HepG2 (cell line): ENCODE results near the gene HAS3. TPM values are rescaled to one million over a fixed set of nuclear protein-coding genes. Genes with fewer than 3 reads are reported as not detected.
A peak's percentile ranks its signal among the peaks of the same experiment; 100 is the strongest.

ENCODE experiments used
- CBX1 ChIP-seq: IDR thresholded peaks from one replicate; pipeline ENCODE4 v1.6.1; 2016; ENCODE audit warnings: antibody characterized with exemption, low read depth
- FOSL2 ChIP-seq: sonication (generic); formaldehyde crosslinking; IDR thresholded peaks from 2 replicates; pipeline ENCODE4 v1.4.0; 2020; ENCODE audit warnings: missing genetic modification reagents
- KLF13 ChIP-seq: sonication (generic); formaldehyde crosslinking; IDR thresholded peaks from 2 replicates; pipeline ENCODE4 v1.4.0; 2020; ENCODE audit warnings: mild to moderate bottlenecking, missing genetic modification reagents
- MAF1 ChIP-seq: sonication (generic); formaldehyde crosslinking; IDR thresholded peaks from 2 replicates; pipeline ENCODE4 v1.5.0; 2020; ENCODE audit warnings: missing genetic modification reagents, borderline replicate concordance
- PHF8 ChIP-seq: sonication (generic); formaldehyde crosslinking; IDR thresholded peaks from 2 replicates; pipeline ENCODE4 v1.5.0; 2020; ENCODE audit warnings: missing genetic modification reagents
- SMARCC2 ChIP-seq: fragments of 450-650 bp; IDR thresholded peaks from 2 replicates; pipeline ENCODE4 v1.6.1; 2017; ENCODE audit warnings: antibody characterized with exemption, mild to moderate bottlenecking
- USF2 ChIP-seq, 2 experiments: sonication (generic) in 1 of 2; formaldehyde crosslinking in 1 of 2; IDR thresholded peaks; 2 replicates each; pipeline versions ENCODE4 v1.5.1 to v1.6.1; 2011 to 2020; ENCODE audit warnings: borderline replicate concordance in 1 of 2, low read depth in 1 of 2, low read length in 1 of 2, mild to moderate bottlenecking in 1 of 2, missing genetic modification reagents in 1 of 2, moderate library complexity in 1 of 2
- ZBTB14 ChIP-seq: sonication (generic); formaldehyde crosslinking; IDR thresholded peaks from 2 replicates; pipeline ENCODE4 v1.4.0; 2020; ENCODE audit warnings: missing genetic modification reagents
- ZBTB40 ChIP-seq, 2 experiments: fragments of 450-650 bp in 1 of 2; sonication (generic) in 1 of 2; formaldehyde crosslinking in 1 of 2; IDR thresholded peaks; 2 replicates each; pipeline versions ENCODE4 v1.6.1 to v1.8.0; 2016 to 2022; ENCODE audit warnings: antibody characterized with exemption in 1 of 2, mild to moderate bottlenecking in 1 of 2, missing genetic modification reagents in 1 of 2
- ZBTB46 ChIP-seq: sonication (generic); formaldehyde crosslinking; IDR thresholded peaks from 2 replicates; pipeline ENCODE4 v1.4.0; 2020; ENCODE audit warnings: mild to moderate bottlenecking, missing genetic modification reagents, borderline replicate concordance
- ZNF292 ChIP-seq: sonication (generic); formaldehyde crosslinking; IDR thresholded peaks from 2 replicates; pipeline ENCODE4 v1.8.1; 2022; ENCODE audit warnings: mild to moderate bottlenecking, low read depth, missing genetic modification reagents, borderline replicate concordance
- ZNF616 ChIP-seq: sonication (generic); formaldehyde crosslinking; IDR thresholded peaks from 2 replicates; pipeline ENCODE4 v1.5.0; 2020; ENCODE audit warnings: low read depth, mild to moderate bottlenecking, missing genetic modification reagents
- polyA plus RNA-seq, 8 experiments: library from polyadenylated mRNA; depleted of rRNA in 3 of 8; stranded (reverse) in 7 of 8; unstranded in 1 of 8; fragments of >200 nt; fragmentation: Illumina TruSeq in 4 of 8; extraction: Trizol in 4 of 8; gene quantifications; 2 replicates each; pipeline versions ENCODE4 v1.2.1 to v1.2.3, GENCODE V29; 2011 to 2016; ENCODE audit warnings: low read depth in 4 of 8, missing spikeins in 1 of 8, mixed read lengths in 1 of 8; ENCODE audit not compliant: insufficient read depth in 1 of 8
- total RNA-seq, 5 experiments: library from RNA; depleted of rRNA; stranded (reverse); fragments of >200 nt; fragmentation: Illumina TruSeq; extraction: Trizol; gene quantifications; 2 replicates each; pipeline ENCODE4 v1.2.3, GENCODE V29; 2016; ENCODE audit warnings: low read depth in 1 of 5

HAS3 gene
- total and polyA plus RNA-seq, 2 of the 13 experiments (the other 11 are each of a cell fraction or from before 2014, with no cell fraction given): 0.04 to 0.30 TPM

GRCh38 chr16:69089091-69089910 is 16.2 kb upstream of the HAS3 start (continued):
- TF ChIP-seq USF2 (IDR thresholded peaks at IDR 0.05; ENCODE audit: low read depth, low read length) (0 out of 2 replicates have a peak, but pooled peaks have one; percentile 23), USF2 (CRISPR knock-in tag; IDR thresholded peaks at IDR 0.05; ENCODE audit: borderline replicate concordance) (0 out of 2 replicates have a peak, but pooled peaks have one; percentile 37), ZNF616 (CRISPR knock-in tag) (0 out of 2 replicates have a peak, but pooled peaks have one; percentile 59), ZNF292 (CRISPR knock-in tag) (peak; percentile 98), ZBTB14 (CRISPR knock-in tag) (no peak; the same call in 1 of the 2 replicates), CBX1 (peak; percentile 65), PHF8 (peak; percentile 38; the same call in 1 of the 2 replicates), ZBTB40 (IDR thresholded peaks at IDR 0.05) (no peak), ZBTB40 (CRISPR knock-in tag; IDR thresholded peaks at IDR 0.05) (no peak), MAF1 (CRISPR knock-in tag) (no peak), SMARCC2 (no peak), FOSL2 (peak; percentile 88), KLF13 (CRISPR knock-in tag) (no peak), ZBTB46 (no peak)
